Left lung (tissue), 10 donors: ENCODE data around the gene NPHP4. TPM values are rescaled to one million over a fixed set of nuclear protein-coding genes. Genes with fewer than 3 reads are reported as not detected.

ENCODE experiments used
- ATAC-seq: fragments of 200-7000 bp; cut with Tn5 transposase; one replicate; pipeline ENCODE4 v1.9.1; 2020; ENCODE audit warnings: moderate library complexity
- DNase-seq, 4 donors: peaks; one replicate each; pipeline ENCODE4 v3.0.0-alpha.2; 2013 to 2020
- H3K27ac ChIP-seq, 2 donors: fragments of 200-600 bp; sonication (generic) in 1 of 2; one replicate each; pipeline versions ENCODE4 v1.5.0 to v1.8.0; 2020 to 2021
- H3K27me3 ChIP-seq, 2 donors: fragments of 200-600 bp; sonication (generic) in 1 of 2; one replicate each; pipeline versions ENCODE4 v1.5.0 to v1.8.0; 2020 to 2021
- H3K36me3 ChIP-seq, 2 donors: fragments of 200-600 bp; sonication (generic) in 1 of 2; one replicate each; pipeline versions ENCODE4 v1.5.0 to v1.8.0; 2020 to 2021
- H3K4me1 ChIP-seq, 2 donors: fragments of 200-600 bp; one replicate each; pipeline ENCODE4 v1.8.0; 2021
- H3K4me3 ChIP-seq, 2 donors: fragments of 200-600 bp; sonication (generic) in 1 of 2; one replicate each; pipeline versions ENCODE4 v1.5.0 to v1.8.0; 2020 to 2021; ENCODE audit warnings: mild to moderate bottlenecking in 1 of 2
- H3K9me3 ChIP-seq, 2 donors: fragments of 200-600 bp; sonication (generic) in 1 of 2; one replicate each; pipeline versions ENCODE4 v1.5.0 to v1.8.0; 2020 to 2021
- intact Hi-C, 2 donors: fragments of 100-400 bp; cut with DNase I; formaldehyde crosslinking; loops; one replicate each; pipeline versions ENCODE4 v1.11.2 to v1.14.2; 2022
- polyA plus RNA-seq, 6 donors: library from polyadenylated mRNA; unstranded; fragments of 120-200 nt; gene quantifications; one replicate each; pipeline ENCODE4 v1.2.1, GENCODE V29; 2013; ENCODE audit not compliant: insufficient read length in 6 of 6
- total RNA-seq, 2 donors: library from RNA; stranded (reverse); fragmentation: NEBNext Ultra II Directional; extraction: Animal tissue kit (Norgen Biotek cat#: 25700); gene quantifications; one replicate each; pipeline ENCODE4 v1.2.1, GENCODE V29; 2021
- TF ChIP-seq, protein P1 (sequence below), 2 donors: fragments of 200-600 bp; sonication (generic) in 1 of 2; IDR thresholded peaks; one replicate each; pipeline versions ENCODE4 v1.5.0 to v1.8.0; 2021; ENCODE audit warnings: antibody characterized with exemption in 2 of 2
- donor health status: DM: no; HTN: yes; CAD: no.
- donor health status: DM: no; HTN: no; CAD: no.

NPHP4 gene
- total and polyA plus RNA-seq, 8 donors: 9.4 to 16.4 (median 10.2) TPM

DNA sequence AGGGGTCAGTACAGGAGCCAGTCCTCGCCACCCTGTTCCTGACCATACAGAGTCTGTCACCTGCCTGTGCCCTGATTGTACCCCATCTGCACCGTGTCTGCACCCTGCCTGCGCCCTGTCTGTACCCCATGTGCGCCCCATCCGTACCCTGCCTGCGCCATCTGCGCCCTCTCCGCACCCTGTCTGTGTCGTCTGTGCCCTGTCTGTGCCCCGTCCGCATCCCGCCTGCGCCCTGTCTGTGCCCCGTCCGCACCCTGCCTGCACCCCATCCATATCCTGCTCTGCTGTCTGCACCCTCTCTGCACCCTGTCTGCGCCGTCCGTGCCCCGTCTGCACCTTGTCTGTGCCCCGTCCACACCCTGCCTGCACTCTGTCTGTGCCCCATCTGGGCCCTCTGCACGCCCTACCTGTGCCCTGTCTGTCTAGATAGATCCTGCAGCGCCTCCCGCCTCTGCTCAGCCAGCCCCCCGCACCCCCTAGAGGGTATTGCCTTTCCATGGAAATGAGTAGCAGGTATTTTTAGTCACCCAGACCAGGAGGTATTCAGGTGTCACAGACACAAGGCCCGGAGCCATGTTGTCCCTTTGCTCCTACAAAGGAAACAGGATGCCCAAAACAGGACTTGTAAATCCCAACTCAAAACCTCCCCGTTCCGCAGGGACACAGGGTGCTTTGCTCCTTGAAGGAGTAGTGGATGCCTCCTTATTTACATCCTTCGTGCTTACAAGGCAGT is 7.7 kb upstream of the NPHP4 start:
- H3K4me1 ChIP-seq: peaks cover 0 to 5% of the 10 kb centered on the region in 2 donors
- no peaks in the 10 kb centered on the region for H3K27me3 ChIP-seq
- TF ChIP-seq, protein P1, sequence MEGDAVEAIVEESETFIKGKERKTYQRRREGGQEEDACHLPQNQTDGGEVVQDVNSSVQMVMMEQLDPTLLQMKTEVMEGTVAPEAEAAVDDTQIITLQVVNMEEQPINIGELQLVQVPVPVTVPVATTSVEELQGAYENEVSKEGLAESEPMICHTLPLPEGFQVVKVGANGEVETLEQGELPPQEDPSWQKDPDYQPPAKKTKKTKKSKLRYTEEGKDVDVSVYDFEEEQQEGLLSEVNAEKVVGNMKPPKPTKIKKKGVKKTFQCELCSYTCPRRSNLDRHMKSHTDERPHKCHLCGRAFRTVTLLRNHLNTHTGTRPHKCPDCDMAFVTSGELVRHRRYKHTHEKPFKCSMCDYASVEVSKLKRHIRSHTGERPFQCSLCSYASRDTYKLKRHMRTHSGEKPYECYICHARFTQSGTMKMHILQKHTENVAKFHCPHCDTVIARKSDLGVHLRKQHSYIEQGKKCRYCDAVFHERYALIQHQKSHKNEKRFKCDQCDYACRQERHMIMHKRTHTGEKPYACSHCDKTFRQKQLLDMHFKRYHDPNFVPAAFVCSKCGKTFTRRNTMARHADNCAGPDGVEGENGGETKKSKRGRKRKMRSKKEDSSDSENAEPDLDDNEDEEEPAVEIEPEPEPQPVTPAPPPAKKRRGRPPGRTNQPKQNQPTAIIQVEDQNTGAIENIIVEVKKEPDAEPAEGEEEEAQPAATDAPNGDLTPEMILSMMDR (IDR thresholded peaks at IDR 0.05): no peak
- peaks cover 0 to 17% of the 10 kb centered on the region in 2 donors for H3K36me3 ChIP-seq
- H3K27ac ChIP-seq: no peak overlapping the region
- no peaks in the 10 kb centered on the region for H3K9me3 ChIP-seq
- intact Hi-C loops: no loop called here
- no peak for ATAC-seq
- H3K4me3 ChIP-seq: no peak overlapping the region
- DNase-seq: peak in 2 of 4 donors; percentile 24 to 73

DNA sequence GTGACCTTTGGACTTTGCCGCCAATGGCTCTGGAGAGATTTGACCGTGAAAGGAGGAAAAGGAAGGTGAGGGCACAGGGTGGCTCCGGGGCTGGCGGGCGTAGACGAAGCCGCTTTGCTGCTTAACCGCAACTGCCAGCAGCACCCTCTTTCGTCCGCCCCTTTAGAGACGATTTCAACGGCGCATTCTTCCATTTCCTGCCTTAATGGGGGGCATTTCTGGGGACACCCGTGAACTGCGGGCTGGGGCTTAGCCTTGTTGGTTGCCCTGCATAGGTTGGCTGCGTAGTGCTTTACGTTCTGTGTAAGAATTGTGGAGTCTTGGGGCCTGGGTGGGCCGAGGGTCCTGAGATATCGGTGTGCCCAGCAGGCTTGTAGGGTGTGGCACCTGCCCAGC is 6.7 kb upstream of the NPHP4 start:
- Histone ChIP-seq H3K4me1 (peaks cover 0 to 14% of the 10 kb centered on the region in 2 donors), H3K27me3 (peaks cover 0 to 2% of the 10 kb centered on the region in 2 donors), H3K4me3 (no peak overlapping the region), H3K9me3 (no peaks in the 10 kb centered on the region), H3K27ac (no peak overlapping the region), H3K36me3 (peaks cover 0 to 17% of the 10 kb centered on the region in 2 donors)
- intact Hi-C loops: no loop called here
- DNase-seq (peak in 2 of 4 donors; percentile 22 to 32), ATAC-seq (no peak)
- TF ChIP-seq, protein P1 (IDR thresholded peaks at IDR 0.05): no peak

DNA sequence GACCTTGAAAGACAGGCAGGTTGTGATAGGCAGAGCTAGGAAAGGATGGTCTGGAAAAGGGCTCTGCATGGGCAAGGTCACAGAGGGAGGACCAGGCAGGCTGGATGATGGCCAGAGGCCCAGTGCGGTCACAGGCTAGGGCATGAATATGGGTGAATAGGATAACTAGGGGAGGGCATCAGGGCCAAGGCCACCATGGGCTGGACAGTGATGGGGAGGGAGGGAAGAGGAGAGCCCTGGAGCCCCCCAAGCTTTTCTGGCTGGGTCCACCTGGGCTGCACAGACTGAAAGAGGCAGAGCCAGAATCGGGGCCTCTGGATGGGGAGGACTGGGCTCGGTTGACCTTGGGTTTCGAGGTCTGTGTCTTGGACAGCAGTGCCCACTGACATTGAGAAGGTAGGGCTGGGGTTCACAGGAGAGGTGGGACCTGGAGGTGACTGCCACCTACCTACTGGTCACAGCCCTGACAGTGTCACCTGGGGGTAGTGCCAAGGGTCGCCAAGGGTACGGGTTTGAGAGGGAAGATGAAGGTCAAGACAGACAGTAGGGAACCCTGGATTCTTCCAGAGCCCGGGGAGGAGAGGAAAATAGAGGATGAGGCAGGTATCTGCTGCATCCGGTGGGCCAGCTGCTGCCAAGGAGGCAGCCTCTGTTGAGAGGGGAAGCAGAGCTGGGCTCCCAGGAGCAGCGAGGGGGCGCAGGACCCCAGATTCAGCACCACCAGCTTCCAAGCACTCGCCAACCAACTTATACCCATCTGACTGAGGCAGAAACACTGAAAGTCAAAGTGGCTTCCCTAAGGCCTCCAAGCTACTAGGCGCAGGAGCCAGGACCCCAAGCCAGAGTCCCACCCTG is 6.1 kb upstream of the NPHP4 start:
- ATAC-seq: no peak
- Histone ChIP-seq H3K36me3 (peaks cover 0 to 17% of the 10 kb centered on the region in 2 donors), H3K27ac (no peak overlapping the region), H3K9me3 (no peaks in the 10 kb centered on the region), H3K27me3 (peaks cover 0 to 8% of the 10 kb centered on the region in 2 donors), H3K4me3 (no peak overlapping the region), H3K4me1 (peaks cover 2 to 21% of the 10 kb centered on the region in 2 donors)
- TF ChIP-seq, protein P1 (IDR thresholded peaks at IDR 0.05): no peak
- DNase-seq: peak in 2 of 4 donors; percentile 20 to 56
- intact Hi-C loops: no loop called here

DNA sequence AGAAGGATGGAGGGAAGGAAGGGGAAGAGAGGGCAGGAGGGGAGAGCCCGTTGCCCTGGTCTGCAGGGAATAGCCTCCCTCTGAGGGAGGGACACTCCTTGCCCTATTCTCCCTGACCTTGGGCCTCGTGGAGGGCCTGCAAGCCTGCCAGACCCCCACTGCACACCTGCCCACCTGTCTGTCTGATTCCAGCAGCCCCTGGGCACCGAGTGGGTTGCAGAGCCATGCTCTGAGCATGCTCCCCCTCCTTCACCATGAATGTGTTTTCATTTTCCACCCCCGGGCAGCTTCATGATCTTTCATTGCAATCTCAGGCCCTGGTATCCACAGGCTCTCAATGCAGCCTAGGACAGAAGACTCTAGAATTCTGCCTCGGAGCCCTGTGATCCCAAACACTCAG is 5.1 kb upstream of the NPHP4 start:
- Histone ChIP-seq H3K4me1 (peaks cover 5 to 25% of the 10 kb centered on the region in 2 donors), H3K9me3 (no peaks in the 10 kb centered on the region), H3K36me3 (peaks cover 0 to 16% of the 10 kb centered on the region in 2 donors), H3K27me3 (peaks cover 0 to 9% of the 10 kb centered on the region in 2 donors), H3K27ac (no peak overlapping the region), H3K4me3 (no peak overlapping the region)
- TF ChIP-seq, protein P1 (IDR thresholded peaks at IDR 0.05): no peak
- ATAC-seq (no peak), DNase-seq (peak in 2 of 4 donors; percentile 19 to 41)
- intact Hi-C loops: no loop called here
